GM23338 (cell line): ENCODE data around the gene IDI1. TPM values are rescaled to one million over a fixed set of nuclear protein-coding genes. Genes with fewer than 3 reads are reported as not detected.
"Not testable (repeated sequence)": the region's sequence is repeated elsewhere in the genome, so short reads cannot be mapped to it uniquely, and the experiment has no call there.

Source experiments
- ATAC-seq: fragments of 200-7000 bp; cut with Tn5 transposase; 3 replicates; pipeline ENCODE4 v1.9.1; 2020
- DNase-seq: peaks from one replicate; pipeline ENCODE4 v3.0.0-alpha.2; 2015; ENCODE audit warnings: low spot score
- H2AFZ ChIP-seq: fragments of 200-600 bp; sonication (generic); 2 replicates; pipeline ENCODE4 v1.8.0; 2016; ENCODE audit warnings: antibody characterized with exemption, mild to moderate bottlenecking, moderate library complexity
- H3F3A ChIP-seq: fragments of 200-600 bp; sonication (generic); replicated peaks from 2 replicates; pipeline ENCODE4 v1.8.0; 2017; ENCODE audit warnings: antibody characterized with exemption, mixed run types, low read depth
- H3K27ac ChIP-seq: fragments of 200-600 bp; sonication (generic); 2 replicates; pipeline ENCODE4 v1.6.1; 2016; ENCODE audit warnings: low read depth
- H3K27me3 ChIP-seq: fragments of 200-600 bp; sonication (generic); 2 replicates; pipeline ENCODE4 v1.8.0; 2016; ENCODE audit warnings: mild to moderate bottlenecking, mixed run types, moderate library complexity; ENCODE audit not compliant: insufficient read depth
- H3K36me3 ChIP-seq: fragments of 200-600 bp; sonication (generic); 2 replicates; pipeline ENCODE4 v1.8.0; 2016; ENCODE audit warnings: mild to moderate bottlenecking; ENCODE audit not compliant: insufficient read depth
- H3K4me1 ChIP-seq: fragments of 200-600 bp; sonication (generic); 2 replicates; pipeline ENCODE4 v1.8.0; 2016; ENCODE audit warnings: mild to moderate bottlenecking, moderate library complexity; ENCODE audit not compliant: insufficient read depth
- H3K4me2 ChIP-seq: fragments of 200-600 bp; sonication (generic); 2 replicates; pipeline ENCODE4 v1.7.1; 2017; ENCODE audit warnings: mixed run types
- H3K4me3 ChIP-seq: fragments of 200-600 bp; sonication (generic); 2 replicates; pipeline ENCODE4 v1.6.1; 2016; ENCODE audit warnings: mixed run types
- H3K79me2 ChIP-seq: fragments of 200-600 bp; sonication (generic); replicated peaks from 2 replicates; pipeline ENCODE4 v1.8.0; 2017; ENCODE audit warnings: mild to moderate bottlenecking; ENCODE audit not compliant: insufficient read depth
- H3K9me2 ChIP-seq: fragments of 200-600 bp; sonication (generic); 2 replicates; pipeline ENCODE4 v1.8.0; 2017; ENCODE audit not compliant: insufficient read depth
- H4K20me1 ChIP-seq: fragments of 200-600 bp; sonication (generic); replicated peaks from 2 replicates; pipeline ENCODE4 v1.8.0; 2017; ENCODE audit warnings: mild to moderate bottlenecking; ENCODE audit not compliant: insufficient read depth
- H3K27ac Mint-ChIP-seq: 2 replicates; pipeline ENCODE4 v1.8.0; 2020; ENCODE audit warnings: inconsistent platforms, mild to moderate bottlenecking, moderate library complexity, mixed read lengths
- H3K27me3 Mint-ChIP-seq: 3 replicates; pipeline ENCODE4 v1.8.0; 2022; ENCODE audit warnings: low read depth, mild to moderate bottlenecking, moderate library complexity, mixed read lengths, inconsistent platforms; ENCODE audit not compliant: insufficient read depth, poor library complexity
- H3K36me3 Mint-ChIP-seq: 3 replicates; pipeline ENCODE4 v1.8.0; 2021; ENCODE audit warnings: low read depth, mild to moderate bottlenecking, inconsistent platforms, moderate library complexity, mixed read lengths
- H3K4me1 Mint-ChIP-seq: 3 replicates; pipeline ENCODE4 v1.8.0; 2020; ENCODE audit warnings: mild to moderate bottlenecking, inconsistent platforms, mixed read lengths
- H3K4me3 Mint-ChIP-seq: 3 replicates; pipeline ENCODE4 v1.8.0; 2021; ENCODE audit warnings: moderate library complexity, mild to moderate bottlenecking, inconsistent platforms, mixed read lengths
- H3K9me3 Mint-ChIP-seq: 3 replicates; pipeline ENCODE4 v1.8.0; 2020; ENCODE audit warnings: moderate library complexity, mild to moderate bottlenecking, inconsistent platforms, mixed read lengths
- CREB1 ChIP-seq: fragments of 250-450 bp; sonication (Bioruptor Pico); IDR thresholded peaks from 2 replicates; pipeline ENCODE4 v1.5.0; 2020; ENCODE audit warnings: low read depth, mild to moderate bottlenecking, moderate library complexity
- CTCF ChIP-seq, 2 experiments: fragments of 200-600 bp in 1 of 2; sonication (generic) in 1 of 2; conservative IDR thresholded peaks; 2 replicates each; pipeline versions ENCODE4 v1.5.1 to v1.6.1; 2016 to 2017; ENCODE audit warnings: antibody characterized with exemption in 2 of 2, low read depth in 2 of 2, mild to moderate bottlenecking in 2 of 2, moderate library complexity in 1 of 2
- EZH2 ChIP-seq: fragments of 200-600 bp; sonication (generic); IDR thresholded peaks from one replicate; pipeline ENCODE4 v1.8.0; 2017; ENCODE audit warnings: antibody characterized with exemption, mild to moderate bottlenecking, low read depth; ENCODE audit not compliant: unreplicated experiment
- EZH2phosphoT487 ChIP-seq: fragments of 200-600 bp; sonication (generic); IDR thresholded peaks from one replicate; pipeline ENCODE4 v1.8.1; 2018; ENCODE audit warnings: antibody characterized with exemption; ENCODE audit not compliant: unreplicated experiment
- JUNB ChIP-seq: IDR thresholded peaks from one replicate; pipeline ENCODE4 v1.6.1; 2016; ENCODE audit warnings: antibody characterized with exemption; ENCODE audit not compliant: unreplicated experiment
- REST ChIP-seq: IDR thresholded peaks from one replicate; pipeline ENCODE4 v1.6.1; 2018; ENCODE audit warnings: antibody characterized with exemption; ENCODE audit not compliant: unreplicated experiment
- STAT1 ChIP-seq: IDR thresholded peaks from one replicate; pipeline ENCODE4 v1.6.1; 2016; ENCODE audit warnings: antibody characterized with exemption; ENCODE audit not compliant: unreplicated experiment
- ZNF114 ChIP-seq: fragments of 250-450 bp; sonication (Bioruptor Pico); IDR thresholded peaks from 2 replicates; pipeline ENCODE4 v1.5.0; 2020; ENCODE audit warnings: mild to moderate bottlenecking, moderate library complexity
- ZNF331 ChIP-seq: fragments of 250-450 bp; sonication (Bioruptor Pico); IDR thresholded peaks from 2 replicates; pipeline ENCODE4 v1.5.0; 2020; ENCODE audit warnings: low read depth, mild to moderate bottlenecking, moderate library complexity
- polyA plus RNA-seq: library from polyadenylated mRNA; unstranded; fragments of >200 nt; fragmentation: Nextera tagmentation; extraction: Ambion mirVana; gene quantifications from 2 replicates; pipeline ENCODE4 v1.2.1, GENCODE V29; 2016
- total RNA-seq: library from RNA; depleted of rRNA; stranded (reverse); fragments of >200 nt; shearing (Covaris generic); gene quantifications from 2 replicates; pipeline ENCODE4 v1.2.3, GENCODE V29; 2014
- TF ChIP-seq, protein P1 (sequence below): IDR thresholded peaks from 2 replicates; pipeline ENCODE4 v1.6.1; 2016; ENCODE audit warnings: antibody characterized with exemption

The IDI1 gene
- total and polyA plus RNA-seq, 2 experiments from 2014 or later, result 119 to 154 TPM

DNA sequence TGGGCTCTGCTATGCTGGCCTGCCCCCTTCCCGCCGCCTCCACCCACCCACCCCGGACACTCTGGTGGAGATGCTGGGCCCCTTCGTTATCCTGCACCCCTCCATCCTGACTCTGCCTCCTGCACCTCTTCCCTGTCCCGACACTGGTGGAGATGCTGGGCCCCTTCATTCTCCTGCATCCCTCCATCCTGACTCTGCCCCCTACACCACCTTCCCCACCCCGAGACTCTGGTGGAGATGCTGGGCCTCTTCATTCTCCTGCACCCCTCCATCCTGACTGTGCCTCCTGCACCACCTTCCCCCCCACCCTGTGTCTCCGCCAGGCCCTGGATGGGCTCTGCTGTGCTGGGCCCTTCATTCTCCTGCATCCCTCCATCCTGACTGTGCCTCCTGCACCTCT is 38.2 kb downstream of the IDI1 start:
- no peak overlapping the region for H2AFZ ChIP-seq
- Mint-ChIP-seq H3K9me3 (no peaks in the 10 kb centered on the region), H3K4me1 (peaks cover 9% of the 10 kb centered on the region), H3K36me3 (peaks cover 93% of the 10 kb centered on the region), H3K27ac (no peak overlapping the region), H3K27me3 (peaks cover 12% of the 10 kb centered on the region), H3K4me3 (no peak overlapping the region)
- no peak overlapping the region for H3K4me2 ChIP-seq
- no peak for ATAC-seq
- peaks cover 3% of the 10 kb centered on the region; the same call in 1 of the 2 replicates for H3F3A ChIP-seq
- H3K4me3 ChIP-seq, result no peak overlapping the region
- H3K27me3 ChIP-seq, result no peaks in the 10 kb centered on the region
- no peaks in the 10 kb centered on the region for H3K9me2 ChIP-seq
- H4K20me1 ChIP-seq, result peaks cover 13% of the 10 kb centered on the region
- H3K36me3 ChIP-seq, result peaks cover 69% of the 10 kb centered on the region
- H3K79me2 ChIP-seq, result peaks cover 14% of the 10 kb centered on the region
- TF ChIP-seq REST, result no peak
- H3K4me1 ChIP-seq, result no peaks in the 10 kb centered on the region
- no peak for DNase-seq
- no peak overlapping the region for H3K27ac ChIP-seq

- not testable (repeated sequence) for H3K4me1 ChIP-seq, H2AFZ ChIP-seq, H3K4me2 ChIP-seq, H3K27ac ChIP-seq, H3F3A ChIP-seq, H3K4me3 ChIP-seq, H3K4me3 Mint-ChIP-seq, H3K4me1 Mint-ChIP-seq, H3K27me3 ChIP-seq, H3K9me2 ChIP-seq, DNase-seq, H3K27ac Mint-ChIP-seq, ATAC-seq, H3K9me3 Mint-ChIP-seq
- H3K36me3 ChIP-seq, result peaks cover 75% of the 10 kb centered on the region
- peaks cover 16% of the 10 kb centered on the region for H3K79me2 ChIP-seq
- Mint-ChIP-seq H3K27me3 (peaks cover 12% of the 10 kb centered on the region), H3K36me3 (peaks cover 97% of the 10 kb centered on the region)
- peaks cover 17% of the 10 kb centered on the region for H4K20me1 ChIP-seq
These were observed 39.0 kb downstream of the IDI1 start for GRCh38 chr10:1009947-1010346.

GRCh38 chr10:1009071-1009494 is 39.8 kb downstream of the IDI1 start:
- no peaks in the 10 kb centered on the region for H3K9me2 ChIP-seq
- no peak overlapping the region for H3K27ac ChIP-seq
- no peak overlapping the region for H3K4me2 ChIP-seq
- H3K36me3 ChIP-seq, result peaks cover 77% of the 10 kb centered on the region
- peaks cover 4% of the 10 kb centered on the region; the same call in 1 of the 2 replicates for H3F3A ChIP-seq
- no peak overlapping the region for H3K27ac Mint-ChIP-seq
- no peaks in the 10 kb centered on the region for H3K27me3 ChIP-seq
- H3K36me3 Mint-ChIP-seq, result peaks cover 97% of the 10 kb centered on the region
- H3K27me3 Mint-ChIP-seq, result peaks cover 5% of the 10 kb centered on the region
- no peak overlapping the region for H3K4me3 Mint-ChIP-seq
- H3K4me3 ChIP-seq, result no peak overlapping the region
- DNase-seq (no peak), ATAC-seq (no peak)
- peaks cover 9% of the 10 kb centered on the region for H3K4me1 Mint-ChIP-seq
- peaks cover 21% of the 10 kb centered on the region for H4K20me1 ChIP-seq
- no peaks in the 10 kb centered on the region for H3K9me3 Mint-ChIP-seq
- H3K79me2 ChIP-seq, result peaks cover 16% of the 10 kb centered on the region
- H3K4me1 ChIP-seq, result no peaks in the 10 kb centered on the region
- H2AFZ ChIP-seq, result no peak overlapping the region
- TF ChIP-seq JUNB, result no peak
- no peak for TF ChIP-seq ZNF331
- no peak for TF ChIP-seq STAT1
- TF ChIP-seq CREB1 (CRISPR knock-in tag), result no peak
- TF ChIP-seq, protein P1, sequence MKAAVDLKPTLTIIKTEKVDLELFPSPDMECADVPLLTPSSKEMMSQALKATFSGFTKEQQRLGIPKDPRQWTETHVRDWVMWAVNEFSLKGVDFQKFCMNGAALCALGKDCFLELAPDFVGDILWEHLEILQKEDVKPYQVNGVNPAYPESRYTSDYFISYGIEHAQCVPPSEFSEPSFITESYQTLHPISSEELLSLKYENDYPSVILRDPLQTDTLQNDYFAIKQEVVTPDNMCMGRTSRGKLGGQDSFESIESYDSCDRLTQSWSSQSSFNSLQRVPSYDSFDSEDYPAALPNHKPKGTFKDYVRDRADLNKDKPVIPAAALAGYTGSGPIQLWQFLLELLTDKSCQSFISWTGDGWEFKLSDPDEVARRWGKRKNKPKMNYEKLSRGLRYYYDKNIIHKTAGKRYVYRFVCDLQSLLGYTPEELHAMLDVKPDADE, result no peak
- TF ChIP-seq REST, result no peak
- TF ChIP-seq EZH2phosphoT487, result no peak
- no peak for TF ChIP-seq EZH2
- no peak for TF ChIP-seq ZNF114
- no peak for TF ChIP-seq CTCF (conservative IDR thresholded peaks at IDR 0.05; ENCODE audit: low read depth in 2 of 2)
